Choroid plexus epithelial cell (primary cell): ENCODE results near the gene COX8A.

Experiments
- DNase-seq: peaks from one replicate; pipeline ENCODE4 v3.0.0-alpha.2; 2010; ENCODE audit warnings: low read depth
- H3K4me3 ChIP-seq: 2 replicates; pipeline ENCODE4 v1.5.1; 2011; ENCODE audit warnings: low read depth, mild to moderate bottlenecking, control low read depth, low read length, moderate library complexity
- TF ChIP-seq, protein P1 (sequence below): conservative IDR thresholded peaks from 2 replicates; pipeline ENCODE4 v1.5.1; 2011; ENCODE audit warnings: low read depth, mild to moderate bottlenecking, control low read depth, inconsistent platforms, low read length, moderate library complexity

Gene COX8A

GRCh38 chr11:63974259-63975143 lies at the start of gene COX8A:
Gene COX8A, plus strand, starts transcription at chr11:63974620. Its CDS starts 61 bp downstream, at chr11:63974681.
- H3K4me3 ChIP-seq: peak within 1 kb of the TSS; percentile 99
- TF ChIP-seq, protein P1, sequence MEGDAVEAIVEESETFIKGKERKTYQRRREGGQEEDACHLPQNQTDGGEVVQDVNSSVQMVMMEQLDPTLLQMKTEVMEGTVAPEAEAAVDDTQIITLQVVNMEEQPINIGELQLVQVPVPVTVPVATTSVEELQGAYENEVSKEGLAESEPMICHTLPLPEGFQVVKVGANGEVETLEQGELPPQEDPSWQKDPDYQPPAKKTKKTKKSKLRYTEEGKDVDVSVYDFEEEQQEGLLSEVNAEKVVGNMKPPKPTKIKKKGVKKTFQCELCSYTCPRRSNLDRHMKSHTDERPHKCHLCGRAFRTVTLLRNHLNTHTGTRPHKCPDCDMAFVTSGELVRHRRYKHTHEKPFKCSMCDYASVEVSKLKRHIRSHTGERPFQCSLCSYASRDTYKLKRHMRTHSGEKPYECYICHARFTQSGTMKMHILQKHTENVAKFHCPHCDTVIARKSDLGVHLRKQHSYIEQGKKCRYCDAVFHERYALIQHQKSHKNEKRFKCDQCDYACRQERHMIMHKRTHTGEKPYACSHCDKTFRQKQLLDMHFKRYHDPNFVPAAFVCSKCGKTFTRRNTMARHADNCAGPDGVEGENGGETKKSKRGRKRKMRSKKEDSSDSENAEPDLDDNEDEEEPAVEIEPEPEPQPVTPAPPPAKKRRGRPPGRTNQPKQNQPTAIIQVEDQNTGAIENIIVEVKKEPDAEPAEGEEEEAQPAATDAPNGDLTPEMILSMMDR: peak; percentile 36
- DNase-seq: peak; percentile 100

DNA sequence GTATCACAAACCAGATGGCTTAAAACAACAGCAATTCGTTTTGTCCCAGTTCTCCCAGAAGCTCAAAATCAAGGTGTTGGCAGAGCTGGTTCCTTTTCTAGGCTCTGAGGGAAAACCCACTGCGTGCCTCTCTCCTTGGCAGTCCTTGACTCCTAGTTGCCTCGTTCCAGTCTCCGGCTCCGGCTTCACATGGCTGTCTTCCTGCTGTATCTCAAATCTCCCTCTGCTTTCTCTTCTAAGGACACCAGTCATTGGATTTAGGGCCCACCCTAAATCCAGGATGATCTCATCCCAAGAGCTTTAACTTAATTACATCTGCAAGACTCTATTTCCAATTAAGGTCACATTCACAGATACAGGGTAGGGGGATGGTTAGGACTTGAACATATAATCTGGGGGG lies 44.8 kb upstream of the COX8A start:
- H3K4me3 ChIP-seq: no peak overlapping the region
- TF ChIP-seq, protein P1: no peak
- DNase-seq: no peak

- DNase-seq: peak; percentile 35
- no peak overlapping the region for H3K4me3 ChIP-seq
- TF ChIP-seq, protein P1: no peak
Measured at GRCh38 chr11:63931045-63931444, 43.4 kb upstream of the COX8A start.

- TF ChIP-seq, protein P1: no peak
- no peak for DNase-seq
- no peak overlapping the region for H3K4me3 ChIP-seq
Measured at GRCh38 chr11:63931876-63932275, 42.5 kb upstream of the COX8A start.

DNA sequence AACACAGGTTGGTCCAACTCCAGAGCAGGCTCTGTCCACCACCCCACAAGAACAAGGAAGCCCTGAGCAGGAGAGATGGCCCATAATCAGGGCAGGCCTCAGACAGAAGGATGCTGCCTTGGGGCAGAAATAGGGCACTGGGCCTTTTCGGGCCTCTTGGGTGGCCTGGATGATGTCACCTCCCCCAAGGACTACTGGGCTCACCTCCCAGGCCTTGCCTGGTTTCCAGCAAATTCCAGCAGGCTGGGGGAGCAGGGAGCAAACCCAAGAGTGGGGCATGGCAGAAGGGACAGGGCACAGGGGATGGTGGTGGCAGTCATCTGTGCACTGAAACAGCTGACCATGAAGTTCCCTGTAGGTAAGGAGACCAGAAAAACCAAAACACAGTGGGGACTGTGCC lies 41.0 kb upstream of the COX8A start:
- TF ChIP-seq, protein P1: no peak
- H3K4me3 ChIP-seq: no peak overlapping the region
- DNase-seq: no peak

- TF ChIP-seq, protein P1: peak; percentile 2
- no peak for DNase-seq
Measured at GRCh38 chr11:63937713-63938478, 36.5 kb upstream of the COX8A start.

More at GRCh38 chr11:63937713-63938478, 36.5 kb upstream of the COX8A start:
- H3K4me3 ChIP-seq: peak overlapping the region; percentile 73
